ENCODE results near the gene MAD1L1. TPM values are rescaled to one million over a fixed set of nuclear protein-coding genes. Genes with fewer than 3 reads are reported as not detected.
A peak's percentile ranks its signal among the peaks of the same experiment; 100 is the strongest.

The MAD1L1 gene
- total RNA-seq, 1 experiment from 2014 or later: 50.8 TPM

- no peak for TF ChIP-seq EZH2 (IDR thresholded peaks at IDR 0.05; ENCODE audit: low read depth)
- TF ChIP-seq CTCF (conservative IDR thresholded peaks at IDR 0.05): no peak
- no peak overlapping the region for H3K4me2 ChIP-seq
- H2AFZ ChIP-seq: no peak overlapping the region
- H3K79me2 ChIP-seq (ENCODE audit: low read depth): no peaks in the 10 kb centered on the region
- DNase-seq: peak in 1 of 2 experiments; percentile 25
- intact Hi-C loops (cut with micrococcal nuclease; ENCODE audit: unreplicated experiment): no loop called here
- no peaks in the 10 kb centered on the region for H3K9me2 ChIP-seq (ENCODE audit: insufficient read depth)
- H3K4me3 ChIP-seq: no peak overlapping the region
- no TSS peak for BruUV-seq (replicated peaks)
- no peaks in the 10 kb centered on the region for H3K27me3 ChIP-seq (ENCODE audit: insufficient read depth, low read depth)
- H4K20me1 ChIP-seq (ENCODE audit: insufficient read depth): 0 out of 2 replicates have a peak, but pooled peaks cover 3% of the 10 kb centered on the region
- peaks cover 11% of the 10 kb centered on the region for H3F3A ChIP-seq (ENCODE audit: insufficient read depth, low read depth)
- H3K4me1 ChIP-seq (replicated peaks; ENCODE audit: insufficient read depth): no peaks in the 10 kb centered on the region
- ChIA-PET POLR2A (ENCODE audit: unreplicated experiment) (no interaction called here), CTCF (no interaction called here)
- H3K9me3 ChIP-seq (ENCODE audit: insufficient read depth, low read depth): no peaks in the 10 kb centered on the region
- no peak overlapping the region for H3K27ac ChIP-seq
- H3K36me3 ChIP-seq (ENCODE audit: low read depth): no peaks in the 10 kb centered on the region
Observed at GRCh38 chr7:1893036-1893435, 339.7 kb downstream of the MAD1L1 start.

- Histone ChIP-seq H3K4me3 (no peak overlapping the region), H2AFZ (no peak overlapping the region), H4K20me1 (ENCODE audit: insufficient read depth) (0 out of 2 replicates have a peak, but pooled peaks cover 3% of the 10 kb centered on the region), H3F3A (ENCODE audit: insufficient read depth, low read depth) (peaks cover 18% of the 10 kb centered on the region), H3K4me1 (replicated peaks; ENCODE audit: insufficient read depth) (no peaks in the 10 kb centered on the region), H3K27me3 (ENCODE audit: insufficient read depth, low read depth) (no peaks in the 10 kb centered on the region), H3K9me3 (ENCODE audit: insufficient read depth, low read depth) (no peaks in the 10 kb centered on the region), H3K9me2 (ENCODE audit: insufficient read depth) (no peaks in the 10 kb centered on the region), H3K27ac (no peak overlapping the region), H3K4me2 (0 out of 2 replicates have a peak overlapping the region, but pooled peaks have one; percentile 3), H3K79me2 (ENCODE audit: low read depth) (no peaks in the 10 kb centered on the region), H3K36me3 (ENCODE audit: low read depth) (no peaks in the 10 kb centered on the region)
- TF ChIP-seq EZH2 (IDR thresholded peaks at IDR 0.05; ENCODE audit: low read depth) (no peak), CTCF (conservative IDR thresholded peaks at IDR 0.05) (no peak)
- DNase-seq: peak in 1 of 2 experiments; percentile 66
- intact Hi-C loops (cut with micrococcal nuclease; ENCODE audit: unreplicated experiment): no loop called here
- no TSS peak for BruUV-seq (replicated peaks)
- CTCF ChIA-PET: no interaction called here
- POLR2A ChIA-PET (ENCODE audit: unreplicated experiment): no interaction called here
Observed at GRCh38 chr7:1892011-1892965, 340.5 kb downstream of the MAD1L1 start.

GRCh38 chr7:1890289-1891235 is 342.2 kb downstream of the MAD1L1 start:
- no peaks in the 10 kb centered on the region for H3K4me1 ChIP-seq (replicated peaks; ENCODE audit: insufficient read depth)
- peaks cover 24% of the 10 kb centered on the region for H3F3A ChIP-seq (ENCODE audit: insufficient read depth, low read depth)
- CTCF ChIA-PET: no interaction called here
- intact Hi-C loops (cut with micrococcal nuclease; ENCODE audit: unreplicated experiment): no loop called here
- no peak overlapping the region for H3K4me2 ChIP-seq
- H2AFZ ChIP-seq: no peak overlapping the region
- no peaks in the 10 kb centered on the region for H3K9me3 ChIP-seq (ENCODE audit: insufficient read depth, low read depth)
- POLR2A ChIA-PET (ENCODE audit: unreplicated experiment): no interaction called here
- TF ChIP-seq CTCF (conservative IDR thresholded peaks at IDR 0.05) (no peak), EZH2 (IDR thresholded peaks at IDR 0.05; ENCODE audit: low read depth) (no peak)
- no peaks in the 10 kb centered on the region for H3K27me3 ChIP-seq (ENCODE audit: insufficient read depth, low read depth)
- no peaks in the 10 kb centered on the region for H3K36me3 ChIP-seq (ENCODE audit: low read depth)
- DNase-seq: peak in 1 of 2 experiments; percentile 10
- no peak overlapping the region for H3K27ac ChIP-seq
- BruUV-seq (replicated peaks): no TSS peak
- H3K9me2 ChIP-seq (ENCODE audit: insufficient read depth): no peaks in the 10 kb centered on the region
- H4K20me1 ChIP-seq (ENCODE audit: insufficient read depth): 0 out of 2 replicates have a peak, but pooled peaks cover 3% of the 10 kb centered on the region
- no peak overlapping the region for H3K4me3 ChIP-seq
- no peaks in the 10 kb centered on the region for H3K79me2 ChIP-seq (ENCODE audit: low read depth)

All from PC-9 (cell line).